ENCODE measurements around the gene CHST13. TPM values are rescaled to one million over a fixed set of nuclear protein-coding genes. Genes with fewer than 3 reads are reported as not detected.

The CHST13 gene
- total RNA-seq, 2 donors from 2014 or later: 1.6 to 6.7 TPM

- Mint-ChIP-seq H3K27ac (no peak overlapping the region), H3K27me3 (ENCODE audit: insufficient read depth) (no peaks in the 10 kb centered on the region), H3K4me3 (no peak overlapping the region), H3K36me3 (ENCODE audit: low read depth) (no peaks in the 10 kb centered on the region), H3K9me3 (no peaks in the 10 kb centered on the region), H3K4me1 (peaks cover 8% of the 10 kb centered on the region)
- Histone ChIP-seq H3K9ac (ENCODE audit: extremely low read depth, low read length, poor library complexity, severe bottlenecking) (no peak overlapping the region), H3K27me3 (ENCODE audit: control insufficient read depth, insufficient read depth, low read length, poor library complexity, severe bottlenecking) (no peaks in the 10 kb centered on the region), H3K4me1 (ENCODE audit: control insufficient read depth, insufficient read depth, low read length) (no peaks in the 10 kb centered on the region), H3K27ac (ENCODE audit: low read depth, low read length) (no peak overlapping the region), H3K4me3 (ENCODE audit: low read length) (no peak overlapping the region), H3K36me3 (ENCODE audit: control insufficient read depth, insufficient read depth, low read length) (no peaks in the 10 kb centered on the region), H3K9me3 (ENCODE audit: control insufficient read depth, low read length) (no peaks in the 10 kb centered on the region)
- no peak for DNase-seq
- 87 to 91% methylated on average over 10 to 14 of the region's 14 CpGs for WGBS, 2 experiments (ENCODE audit: insufficient coverage in 1 of 2, insufficient read length in 1 of 2)
- TF ChIP-seq CTCF (conservative IDR thresholded peaks at IDR 0.05): no peak
Measured at GRCh38 chr3:126483321-126483761, 40.6 kb upstream of the CHST13 start.

GRCh38 chr3:126484148-126484547, 39.8 kb upstream of the CHST13 start:
- no peak overlapping the region for H3K4me3 ChIP-seq (ENCODE audit: low read length)
- Mint-ChIP-seq H3K36me3 (ENCODE audit: low read depth) (no peaks in the 10 kb centered on the region), H3K9me3 (no peaks in the 10 kb centered on the region), H3K4me1 (peaks cover 8% of the 10 kb centered on the region), H3K27me3 (ENCODE audit: insufficient read depth) (no peaks in the 10 kb centered on the region), H3K4me3 (no peak overlapping the region), H3K27ac (no peak overlapping the region)
- TF ChIP-seq CTCF (conservative IDR thresholded peaks at IDR 0.05): no peak
- no peaks in the 10 kb centered on the region for H3K36me3 ChIP-seq (ENCODE audit: control insufficient read depth, insufficient read depth, low read length)
- H3K9ac ChIP-seq (ENCODE audit: extremely low read depth, low read length, poor library complexity, severe bottlenecking): no peak overlapping the region
- DNase-seq: no peak
- H3K27ac ChIP-seq (ENCODE audit: low read depth, low read length): no peak overlapping the region
- 83 to 92% methylated on average over 3 of the region's 3 CpGs for WGBS, 2 experiments (ENCODE audit: insufficient coverage in 1 of 2, insufficient read length in 1 of 2)
- no peaks in the 10 kb centered on the region for H3K9me3 ChIP-seq (ENCODE audit: control insufficient read depth, low read length)
- H3K27me3 ChIP-seq (ENCODE audit: control insufficient read depth, insufficient read depth, low read length, poor library complexity, severe bottlenecking): no peaks in the 10 kb centered on the region
- H3K4me1 ChIP-seq (ENCODE audit: control insufficient read depth, insufficient read depth, low read length): no peaks in the 10 kb centered on the region

GRCh38 chr3:126484662-126485061, 39.3 kb upstream of the CHST13 start:
- no peaks in the 10 kb centered on the region for H3K36me3 Mint-ChIP-seq (ENCODE audit: low read depth)
- H3K27me3 ChIP-seq (ENCODE audit: control insufficient read depth, insufficient read depth, low read length, poor library complexity, severe bottlenecking): no peaks in the 10 kb centered on the region
- no peaks in the 10 kb centered on the region for H3K4me1 ChIP-seq (ENCODE audit: control insufficient read depth, insufficient read depth, low read length)
- H3K36me3 ChIP-seq (ENCODE audit: control insufficient read depth, insufficient read depth, low read length): no peaks in the 10 kb centered on the region
- no peaks in the 10 kb centered on the region for H3K9me3 Mint-ChIP-seq
- H3K9ac ChIP-seq (ENCODE audit: extremely low read depth, low read length, poor library complexity, severe bottlenecking): no peak overlapping the region
- no peak overlapping the region for H3K4me3 Mint-ChIP-seq
- H3K27ac ChIP-seq (ENCODE audit: low read depth, low read length): peak overlapping the region; percentile 50
- no peak for TF ChIP-seq CTCF (conservative IDR thresholded peaks at IDR 0.05)
- no peak overlapping the region for H3K4me3 ChIP-seq (ENCODE audit: low read length)
- no peaks in the 10 kb centered on the region for H3K9me3 ChIP-seq (ENCODE audit: control insufficient read depth, low read length)
- 58 to 78% methylated on average over 2 to 3 of the region's 3 CpGs for WGBS, 2 experiments (ENCODE audit: insufficient coverage in 1 of 2, insufficient read length in 1 of 2)
- DNase-seq: no peak
- peaks cover 8% of the 10 kb centered on the region for H3K4me1 Mint-ChIP-seq
- no peak overlapping the region for H3K27ac Mint-ChIP-seq
- H3K27me3 Mint-ChIP-seq (ENCODE audit: insufficient read depth): no peaks in the 10 kb centered on the region
